ENCODE results near the gene ZNF385C. TPM values are rescaled to one million over a fixed set of nuclear protein-coding genes. Genes with fewer than 3 reads are reported as not detected.

The ZNF385C gene
- total and polyA plus RNA-seq, 2 of the 13 experiments (the other 11 are each of a cell fraction or from before 2014, with no cell fraction given), result 2.3 to 6.1 TPM

DNA sequence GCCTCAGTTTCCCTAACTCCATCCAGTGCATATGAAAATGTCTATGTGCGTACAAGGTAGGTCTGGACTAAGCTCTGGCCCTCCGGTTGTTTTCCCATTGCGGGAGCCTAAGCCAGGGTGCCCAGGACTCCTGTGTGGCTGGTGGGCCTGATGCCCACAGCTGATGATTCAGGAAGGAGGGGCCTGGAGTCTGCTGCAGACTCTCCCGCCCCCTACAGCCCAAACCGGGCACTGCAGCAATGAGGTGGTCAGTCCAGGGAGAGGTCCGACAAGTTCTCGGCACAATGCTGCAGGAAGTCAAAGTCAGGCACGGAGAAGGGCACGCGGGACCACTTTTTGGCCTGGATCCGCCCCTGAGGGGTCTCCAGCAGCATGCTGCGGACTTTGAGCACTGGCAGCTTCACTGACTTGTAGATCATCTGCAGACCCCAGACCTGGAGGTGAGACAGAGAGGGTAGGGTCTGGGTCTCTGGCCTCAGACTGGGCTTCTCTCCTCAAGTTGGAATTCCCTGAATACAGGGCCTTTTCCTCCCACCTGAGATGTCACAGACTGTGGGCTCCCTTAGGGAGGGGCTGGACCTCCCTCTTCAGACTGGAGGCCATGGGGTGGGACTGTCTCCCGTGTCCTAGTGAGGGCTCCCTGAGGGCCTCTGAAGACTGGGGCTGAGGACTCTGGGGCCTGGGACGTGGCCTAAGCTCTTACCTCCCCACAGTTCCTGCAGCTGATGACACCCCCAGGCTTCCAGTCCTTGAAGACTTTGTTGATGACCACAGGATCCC, 3.4 kb upstream of the ZNF385C start (continued):
- TF ChIP-seq ESRRA (CRISPR knock-in tag; IDR thresholded peaks at IDR 0.05; ENCODE audit: low read depth), result no peak
- TF ChIP-seq HOXA3 (CRISPR knock-in tag; IDR thresholded peaks at IDR 0.05), result no peak
- TF ChIP-seq GATA4 (IDR thresholded peaks at IDR 0.05; ENCODE audit: borderline replicate concordance, low read depth), result no peak
- 0 out of 2 replicates have a peak, but pooled peaks have one; percentile 28 for TF ChIP-seq MEF2D (CRISPR knock-in tag; IDR thresholded peaks at IDR 0.05)
- no peak for TF ChIP-seq ZNF781 (CRISPR knock-in tag; IDR thresholded peaks at IDR 0.05; ENCODE audit: borderline replicate concordance, not compliant biosample characterization)
- TF ChIP-seq, protein P1, sequence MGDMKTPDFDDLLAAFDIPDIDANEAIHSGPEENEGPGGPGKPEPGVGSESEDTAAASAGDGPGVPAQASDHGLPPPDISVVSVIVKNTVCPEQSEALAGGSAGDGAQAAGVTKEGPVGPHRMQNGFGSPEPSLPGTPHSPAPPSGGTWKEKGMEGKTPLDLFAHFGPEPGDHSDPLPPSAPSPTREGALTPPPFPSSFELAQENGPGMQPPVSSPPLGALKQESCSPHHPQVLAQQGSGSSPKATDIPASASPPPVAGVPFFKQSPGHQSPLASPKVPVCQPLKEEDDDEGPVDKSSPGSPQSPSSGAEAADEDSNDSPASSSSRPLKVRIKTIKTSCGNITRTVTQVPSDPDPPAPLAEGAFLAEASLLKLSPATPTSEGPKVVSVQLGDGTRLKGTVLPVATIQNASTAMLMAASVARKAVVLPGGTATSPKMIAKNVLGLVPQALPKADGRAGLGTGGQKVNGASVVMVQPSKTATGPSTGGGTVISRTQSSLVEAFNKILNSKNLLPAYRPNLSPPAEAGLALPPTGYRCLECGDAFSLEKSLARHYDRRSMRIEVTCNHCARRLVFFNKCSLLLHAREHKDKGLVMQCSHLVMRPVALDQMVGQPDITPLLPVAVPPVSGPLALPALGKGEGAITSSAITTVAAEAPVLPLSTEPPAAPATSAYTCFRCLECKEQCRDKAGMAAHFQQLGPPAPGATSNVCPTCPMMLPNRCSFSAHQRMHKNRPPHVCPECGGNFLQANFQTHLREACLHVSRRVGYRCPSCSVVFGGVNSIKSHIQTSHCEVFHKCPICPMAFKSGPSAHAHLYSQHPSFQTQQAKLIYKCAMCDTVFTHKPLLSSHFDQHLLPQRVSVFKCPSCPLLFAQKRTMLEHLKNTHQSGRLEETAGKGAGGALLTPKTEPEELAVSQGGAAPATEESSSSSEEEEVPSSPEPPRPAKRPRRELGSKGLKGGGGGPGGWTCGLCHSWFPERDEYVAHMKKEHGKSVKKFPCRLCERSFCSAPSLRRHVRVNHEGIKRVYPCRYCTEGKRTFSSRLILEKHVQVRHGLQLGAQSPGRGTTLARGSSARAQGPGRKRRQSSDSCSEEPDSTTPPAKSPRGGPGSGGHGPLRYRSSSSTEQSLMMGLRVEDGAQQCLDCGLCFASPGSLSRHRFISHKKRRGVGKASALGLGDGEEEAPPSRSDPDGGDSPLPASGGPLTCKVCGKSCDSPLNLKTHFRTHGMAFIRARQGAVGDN (CRISPR knock-in tag; IDR thresholded peaks at IDR 0.05), result peak; percentile 67
- TF ChIP-seq, protein P2, sequence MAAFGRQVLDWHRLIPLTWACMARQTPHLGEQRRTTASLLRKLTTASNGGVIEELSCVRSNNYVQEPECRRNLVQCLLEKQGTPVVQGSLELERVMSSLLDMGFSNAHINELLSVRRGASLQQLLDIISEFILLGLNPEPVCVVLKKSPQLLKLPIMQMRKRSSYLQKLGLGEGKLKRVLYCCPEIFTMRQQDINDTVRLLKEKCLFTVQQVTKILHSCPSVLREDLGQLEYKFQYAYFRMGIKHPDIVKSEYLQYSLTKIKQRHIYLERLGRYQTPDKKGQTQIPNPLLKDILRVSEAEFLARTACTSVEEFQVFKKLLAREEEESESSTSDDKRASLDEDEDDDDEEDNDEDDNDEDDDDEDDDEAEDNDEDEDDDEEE (CRISPR knock-in tag; IDR thresholded peaks at IDR 0.05), result no peak
- TF ChIP-seq PHF20 (CRISPR knock-in tag; IDR thresholded peaks at IDR 0.05), result no peak
- no peak for TF ChIP-seq ZBTB20 (CRISPR knock-in tag; IDR thresholded peaks at IDR 0.05; ENCODE audit: borderline replicate concordance, low read depth)
- peak; percentile 12; the same call in 1 of the 2 replicates for TF ChIP-seq ZFX (CRISPR knock-in tag; IDR thresholded peaks at IDR 0.05; ENCODE audit: low read depth)
- TF ChIP-seq, protein P3, sequence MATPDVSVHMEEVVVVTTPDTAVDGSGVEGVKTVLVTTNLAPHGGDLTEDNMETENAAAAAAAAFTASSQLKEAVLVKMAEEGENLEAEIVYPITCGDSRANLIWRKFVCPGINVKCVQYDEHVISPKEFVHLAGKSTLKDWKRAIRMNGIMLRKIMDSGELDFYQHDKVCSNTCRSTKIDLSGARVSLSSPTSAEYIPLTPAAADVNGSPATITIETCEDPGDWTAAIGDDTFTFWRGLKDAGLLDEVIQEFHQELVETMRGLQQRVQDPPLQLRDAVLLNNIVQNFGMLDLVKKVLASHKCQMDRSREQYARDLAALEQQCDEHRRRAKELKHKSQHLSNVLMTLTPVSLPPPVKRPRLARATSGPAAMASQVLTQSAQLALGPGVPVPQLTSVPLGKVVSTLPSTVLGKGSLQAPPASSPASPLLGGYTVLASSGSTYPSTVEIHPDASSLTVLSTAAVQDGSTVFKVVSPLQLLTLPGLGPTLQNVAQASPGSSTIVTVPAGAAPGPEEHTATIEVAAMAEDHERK (CRISPR knock-in tag; IDR thresholded peaks at IDR 0.05; ENCODE audit: low read depth), result no peak
- TF ChIP-seq ZBTB21 (CRISPR knock-in tag; IDR thresholded peaks at IDR 0.05), result no peak
- TF ChIP-seq NFE2L2 (IDR thresholded peaks at IDR 0.05; ENCODE audit: low read length), result no peak
- no peak for TF ChIP-seq RAD51 (IDR thresholded peaks at IDR 0.05; ENCODE audit: borderline replicate concordance)
- TF ChIP-seq FOXC1 (CRISPR knock-in tag; IDR thresholded peaks at IDR 0.05; ENCODE audit: borderline replicate concordance), result 0 out of 2 replicates have a peak, but pooled peaks have one; percentile 48
- TF ChIP-seq ZNF484 (CRISPR knock-in tag; IDR thresholded peaks at IDR 0.05; ENCODE audit: borderline replicate concordance, low read depth), result no peak
- no peak for TF ChIP-seq ZFAT (CRISPR knock-in tag; conservative IDR thresholded peaks at IDR 0.05)
